Hepatocyte (in vitro differentiated cells): Measurements from ENCODE around the gene DPM1. TPM values are rescaled to one million over a fixed set of nuclear protein-coding genes. Genes with fewer than 3 reads are reported as not detected.

Source experiments
- DNase-seq: peaks from one replicate; pipeline ENCODE4 v3.0.0-alpha.2; 2016; ENCODE audit warnings: low spot score
- H2AFZ ChIP-seq: fragments of 200-600 bp; sonication (generic); 2 replicates; pipeline ENCODE4 v1.6.0; 2016; ENCODE audit warnings: antibody characterized with exemption, mild to moderate bottlenecking
- H3K27ac ChIP-seq: fragments of 200-600 bp; sonication (generic); 2 replicates; pipeline ENCODE4 v1.5.1; 2016; ENCODE audit warnings: mild to moderate bottlenecking
- H3K27me3 ChIP-seq: fragments of 200-600 bp; sonication (generic); 2 replicates; pipeline ENCODE4 v1.6.1; 2016
- H3K36me3 ChIP-seq: fragments of 200-600 bp; sonication (generic); replicated peaks from 2 replicates; pipeline ENCODE4 v1.5.1; 2016; ENCODE audit warnings: low read depth; ENCODE audit not compliant: insufficient read depth
- H3K4me1 ChIP-seq: fragments of 200-600 bp; sonication (generic); 2 replicates; pipeline ENCODE4 v1.5.1; 2016; ENCODE audit warnings: mild to moderate bottlenecking, moderate library complexity; ENCODE audit not compliant: insufficient read depth
- H3K4me2 ChIP-seq: fragments of 200-600 bp; sonication (generic); 2 replicates; pipeline ENCODE4 v1.6.0; 2016
- H3K4me3 ChIP-seq: fragments of 200-600 bp; sonication (generic); 2 replicates; pipeline ENCODE4 v1.5.1; 2016; ENCODE audit warnings: mild to moderate bottlenecking
- H3K79me2 ChIP-seq: fragments of 200-600 bp; sonication (generic); 2 replicates; pipeline ENCODE4 v1.6.0; 2017; ENCODE audit warnings: mild to moderate bottlenecking
- H3K9me2 ChIP-seq: fragments of 200-600 bp; sonication (generic); replicated peaks from 2 replicates; pipeline ENCODE4 v1.6.0; 2017; ENCODE audit warnings: mild to moderate bottlenecking; ENCODE audit not compliant: insufficient read depth
- H3K9me3 ChIP-seq: fragments of 200-600 bp; sonication (generic); 2 replicates; pipeline ENCODE4 v1.5.1; 2016; ENCODE audit warnings: low read depth, mild to moderate bottlenecking
- H4K20me1 ChIP-seq: fragments of 200-600 bp; sonication (generic); 2 replicates; pipeline ENCODE4 v1.6.0; 2016; ENCODE audit warnings: mild to moderate bottlenecking; ENCODE audit not compliant: insufficient read depth, poor library complexity, severe bottlenecking
- CTCF ChIP-seq: fragments of 200-600 bp; sonication (generic); IDR thresholded peaks from 2 replicates; pipeline ENCODE4 v1.5.1; 2016; ENCODE audit warnings: antibody characterized with exemption, mild to moderate bottlenecking; ENCODE audit not compliant: poor library complexity
- EZH2 ChIP-seq: fragments of 200-600 bp; sonication (generic); IDR thresholded peaks from 2 replicates; pipeline ENCODE4 v1.6.1; 2016; ENCODE audit warnings: antibody characterized with exemption, mild to moderate bottlenecking, borderline replicate concordance
- EZH2phosphoT487 ChIP-seq: fragments of 200-600 bp; sonication (generic); IDR thresholded peaks from one replicate; pipeline ENCODE4 v1.6.1; 2018; ENCODE audit warnings: antibody characterized with exemption, mild to moderate bottlenecking, low read depth, moderate library complexity; ENCODE audit not compliant: unreplicated experiment, severe bottlenecking
- WGBS: methylation state at CpG from one replicate; pipeline ENCODE4 v1.1.6; 2016; ENCODE audit warnings: low lambda C conversion rate; ENCODE audit errors: missing lambda C conversion rate; 5-methylcytosine and 5-hydroxymethylcytosine counted together
- polyA plus RNA-seq: library from polyadenylated mRNA; unstranded; fragments of >200 nt; fragmentation: Nextera tagmentation; extraction: Ambion mirVana; gene quantifications from 2 replicates; pipeline ENCODE4 v1.2.1, GENCODE V29; 2016
- total RNA-seq: library from RNA; depleted of rRNA; stranded (reverse); fragments of >200 nt; gene quantifications from 2 replicates; pipeline ENCODE4 v1.2.3, GENCODE V29; 2014

DPM1 gene
- total and polyA plus RNA-seq, 2 experiments from 2014 or later = 72.9 to 84.3 TPM

GRCh38 chr20:50901301-50901700 is 57.0 kb downstream of the DPM1 start:
- TF ChIP-seq EZH2phosphoT487 (no peak), CTCF (no peak), EZH2 (no peak)
- Histone ChIP-seq H3K4me2 (no peak overlapping the region), H3K27ac (no peak overlapping the region), H3K4me3 (no peak overlapping the region), H3K27me3 (no peaks in the 10 kb centered on the region), H3K4me1 (peaks cover 9% of the 10 kb centered on the region), H3K9me2 (no peaks in the 10 kb centered on the region), H3K9me3 (no peaks in the 10 kb centered on the region), H3K36me3 (no peaks in the 10 kb centered on the region), H3K79me2 (peaks cover 100% of the 10 kb centered on the region), H2AFZ (no peak overlapping the region), H4K20me1 (peaks cover 77% of the 10 kb centered on the region)
- DNase-seq = no peak
- WGBS = 100% methylated on average over 1 of the region's 1 CpG

- Histone ChIP-seq H3K4me2 (no peak overlapping the region), H3K36me3 (no peaks in the 10 kb centered on the region), H4K20me1 (peaks cover 66% of the 10 kb centered on the region), H2AFZ (no peak overlapping the region), H3K9me3 (no peaks in the 10 kb centered on the region), H3K27ac (no peak overlapping the region), H3K9me2 (no peaks in the 10 kb centered on the region), H3K27me3 (no peaks in the 10 kb centered on the region), H3K4me3 (no peak overlapping the region), H3K4me1 (peaks cover 15% of the 10 kb centered on the region), H3K79me2 (peaks cover 100% of the 10 kb centered on the region)
- 90% methylated on average over 7 of the region's 7 CpGs for WGBS
- TF ChIP-seq EZH2 (no peak), CTCF (no peak), EZH2phosphoT487 (no peak)
- no peak for DNase-seq
Observed at GRCh38 chr20:50900261-50900660, 58.1 kb downstream of the DPM1 start.

GRCh38 chr20:50898475-50898874 is 59.9 kb downstream of the DPM1 start:
- H3K9me2 ChIP-seq = no peaks in the 10 kb centered on the region
- peaks cover 13% of the 10 kb centered on the region for H3K4me1 ChIP-seq
- no peak overlapping the region for H2AFZ ChIP-seq
- no peaks in the 10 kb centered on the region for H3K27me3 ChIP-seq
- H3K27ac ChIP-seq = peak overlapping the region; percentile 28
- no peak overlapping the region for H3K4me3 ChIP-seq
- no peak overlapping the region for H3K4me2 ChIP-seq
- no peak for DNase-seq
- peaks cover 98% of the 10 kb centered on the region for H3K79me2 ChIP-seq
- TF ChIP-seq CTCF (no peak), EZH2 (no peak), EZH2phosphoT487 (no peak)
- H3K9me3 ChIP-seq = no peaks in the 10 kb centered on the region
- peaks cover 49% of the 10 kb centered on the region for H4K20me1 ChIP-seq
- H3K36me3 ChIP-seq = no peaks in the 10 kb centered on the region
- 96% methylated on average over 1 of the region's 1 CpG for WGBS
